HepG2 (cell line): ENCODE data around the gene UBTF.

Source experiments
- CBFB ChIP-seq: sonication (generic); formaldehyde crosslinking; IDR thresholded peaks from 2 replicates; pipeline ENCODE4 v1.4.0; 2020; ENCODE audit warnings: missing genetic modification reagents
- EZH2 ChIP-seq: conservative IDR thresholded peaks from 2 replicates; pipeline ENCODE4 v1.6.1; 2012; ENCODE audit warnings: mild to moderate bottlenecking, low read depth, low read length, moderate library complexity
- NFIC ChIP-seq: IDR thresholded peaks from 2 replicates; pipeline ENCODE4 v1.6.1; 2012; ENCODE audit warnings: mild to moderate bottlenecking, low read length, inconsistent platforms
- PBX3 ChIP-seq: sonication (generic); formaldehyde crosslinking; IDR thresholded peaks from 2 replicates; pipeline ENCODE4 v1.8.1; 2023; ENCODE audit warnings: missing genetic modification reagents, inconsistent platforms, borderline replicate concordance
- SOX6 ChIP-seq, 2 experiments: fragments of 450-650 bp in 1 of 2; sonication (generic) in 1 of 2; formaldehyde crosslinking in 1 of 2; IDR thresholded peaks; 2 replicates each; pipeline versions ENCODE4 v1.4.0 to v1.6.1; 2017 to 2020; ENCODE audit warnings: antibody characterized with exemption in 1 of 2, mild to moderate bottlenecking in 1 of 2, missing genetic modification reagents in 1 of 2
- ZNF441 ChIP-seq: sonication (generic); formaldehyde crosslinking; IDR thresholded peaks from 2 replicates; pipeline ENCODE4 v1.7.0; 2021; ENCODE audit warnings: missing genetic modification reagents, borderline replicate concordance
- ZNF766 ChIP-seq: sonication (generic); formaldehyde crosslinking; IDR thresholded peaks from 2 replicates; pipeline ENCODE4 v1.5.0; 2020; ENCODE audit warnings: missing genetic modification reagents, borderline replicate concordance
- ZZZ3 ChIP-seq: sonication (generic); formaldehyde crosslinking; IDR thresholded peaks from 2 replicates; pipeline ENCODE4 v1.4.0; 2020; ENCODE audit warnings: missing genetic modification reagents, mild to moderate bottlenecking, borderline replicate concordance
- TF ChIP-seq, protein P1 (sequence below): sonication (generic); formaldehyde crosslinking; IDR thresholded peaks from 2 replicates; pipeline ENCODE4 v1.5.0; 2020; ENCODE audit warnings: mild to moderate bottlenecking, missing genetic modification reagents, moderate library complexity

DNA sequence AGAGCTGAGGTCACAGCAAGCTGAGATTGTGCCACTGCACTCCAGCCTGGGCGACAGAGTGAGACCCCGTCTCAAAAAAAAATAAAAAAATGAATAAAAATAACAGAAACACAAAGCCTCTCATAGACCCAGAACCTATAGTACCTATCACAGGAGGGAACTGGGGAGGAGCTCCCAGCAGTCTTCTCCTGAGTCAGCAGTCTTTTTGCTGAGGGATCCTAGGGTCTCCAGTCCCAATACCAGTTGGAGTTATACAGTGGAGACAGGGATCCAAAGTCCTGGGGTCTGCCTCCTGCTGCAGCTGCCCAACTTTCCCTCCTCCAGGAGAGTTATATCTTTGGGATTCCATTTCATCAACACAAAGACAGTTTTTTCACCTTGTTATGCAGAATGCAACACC lies 36.5 kb downstream of the UBTF start:
- no peak for TF ChIP-seq NFIC
- TF ChIP-seq ZZZ3 = no peak
- TF ChIP-seq, protein P1, sequence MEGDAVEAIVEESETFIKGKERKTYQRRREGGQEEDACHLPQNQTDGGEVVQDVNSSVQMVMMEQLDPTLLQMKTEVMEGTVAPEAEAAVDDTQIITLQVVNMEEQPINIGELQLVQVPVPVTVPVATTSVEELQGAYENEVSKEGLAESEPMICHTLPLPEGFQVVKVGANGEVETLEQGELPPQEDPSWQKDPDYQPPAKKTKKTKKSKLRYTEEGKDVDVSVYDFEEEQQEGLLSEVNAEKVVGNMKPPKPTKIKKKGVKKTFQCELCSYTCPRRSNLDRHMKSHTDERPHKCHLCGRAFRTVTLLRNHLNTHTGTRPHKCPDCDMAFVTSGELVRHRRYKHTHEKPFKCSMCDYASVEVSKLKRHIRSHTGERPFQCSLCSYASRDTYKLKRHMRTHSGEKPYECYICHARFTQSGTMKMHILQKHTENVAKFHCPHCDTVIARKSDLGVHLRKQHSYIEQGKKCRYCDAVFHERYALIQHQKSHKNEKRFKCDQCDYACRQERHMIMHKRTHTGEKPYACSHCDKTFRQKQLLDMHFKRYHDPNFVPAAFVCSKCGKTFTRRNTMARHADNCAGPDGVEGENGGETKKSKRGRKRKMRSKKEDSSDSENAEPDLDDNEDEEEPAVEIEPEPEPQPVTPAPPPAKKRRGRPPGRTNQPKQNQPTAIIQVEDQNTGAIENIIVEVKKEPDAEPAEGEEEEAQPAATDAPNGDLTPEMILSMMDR (CRISPR knock-in tag) = no peak
- TF ChIP-seq CBFB (CRISPR knock-in tag) = no peak
- TF ChIP-seq ZNF766 = no peak
- no peak for TF ChIP-seq EZH2
- no peak for TF ChIP-seq SOX6 (IDR thresholded peaks at IDR 0.05)
- TF ChIP-seq SOX6 (CRISPR knock-in tag; IDR thresholded peaks at IDR 0.05) = no peak
- no peak for TF ChIP-seq ZNF441
- TF ChIP-seq PBX3 (CRISPR knock-in tag) = no peak
